Kidney capillary endothelial cell (primary cell): Measurements from ENCODE around the gene PPP1R14B.

ENCODE experiments used
- DNase-seq: peaks from one replicate; pipeline ENCODE4 v3.0.0-alpha.2; 2018; ENCODE audit warnings: low spot score

PPP1R14B gene

DNA sequence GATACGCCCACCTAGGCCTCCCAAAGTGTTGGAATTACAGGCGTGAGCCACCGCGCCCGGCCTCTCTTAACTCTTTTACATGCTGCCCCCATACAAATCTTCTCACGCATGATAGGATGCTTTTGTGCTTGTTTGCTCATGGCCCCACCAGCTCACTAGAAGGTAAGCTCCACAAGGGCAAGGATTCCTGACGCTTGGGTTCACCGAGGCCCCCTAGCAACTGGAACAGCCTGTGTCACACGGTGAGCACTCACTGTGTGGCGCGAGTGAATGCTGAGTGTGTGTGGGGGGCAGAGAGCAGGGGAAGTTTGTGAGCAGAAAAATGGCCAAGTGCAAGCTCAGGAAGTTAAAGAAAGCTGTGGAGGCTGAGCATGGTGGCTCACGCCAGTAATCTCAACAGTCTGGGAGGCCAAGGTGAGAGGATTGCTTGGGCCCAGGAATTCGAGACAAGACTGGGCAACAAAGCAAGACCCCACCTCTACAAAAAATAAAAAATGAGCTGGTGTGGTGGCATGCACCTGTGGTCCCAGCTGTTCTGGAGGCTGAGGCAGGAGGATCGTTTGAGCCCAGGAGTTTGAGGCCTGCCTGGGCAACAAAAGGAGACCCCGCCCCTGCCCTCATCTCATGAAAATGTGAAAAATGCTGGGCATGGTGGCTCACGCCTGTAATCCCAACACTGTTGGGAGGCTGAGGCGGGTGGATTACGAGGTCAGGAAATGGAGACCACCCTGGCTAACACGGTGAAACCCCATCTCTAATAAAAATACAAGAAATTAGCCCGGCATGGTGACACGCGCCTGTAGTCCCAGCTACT is 35.4 kb upstream of the PPP1R14B start:
- no peak for DNase-seq

GRCh38 chr11:64278576-64279190 is 31.9 kb upstream of the PPP1R14B start:
- DNase-seq: no peak

DNA sequence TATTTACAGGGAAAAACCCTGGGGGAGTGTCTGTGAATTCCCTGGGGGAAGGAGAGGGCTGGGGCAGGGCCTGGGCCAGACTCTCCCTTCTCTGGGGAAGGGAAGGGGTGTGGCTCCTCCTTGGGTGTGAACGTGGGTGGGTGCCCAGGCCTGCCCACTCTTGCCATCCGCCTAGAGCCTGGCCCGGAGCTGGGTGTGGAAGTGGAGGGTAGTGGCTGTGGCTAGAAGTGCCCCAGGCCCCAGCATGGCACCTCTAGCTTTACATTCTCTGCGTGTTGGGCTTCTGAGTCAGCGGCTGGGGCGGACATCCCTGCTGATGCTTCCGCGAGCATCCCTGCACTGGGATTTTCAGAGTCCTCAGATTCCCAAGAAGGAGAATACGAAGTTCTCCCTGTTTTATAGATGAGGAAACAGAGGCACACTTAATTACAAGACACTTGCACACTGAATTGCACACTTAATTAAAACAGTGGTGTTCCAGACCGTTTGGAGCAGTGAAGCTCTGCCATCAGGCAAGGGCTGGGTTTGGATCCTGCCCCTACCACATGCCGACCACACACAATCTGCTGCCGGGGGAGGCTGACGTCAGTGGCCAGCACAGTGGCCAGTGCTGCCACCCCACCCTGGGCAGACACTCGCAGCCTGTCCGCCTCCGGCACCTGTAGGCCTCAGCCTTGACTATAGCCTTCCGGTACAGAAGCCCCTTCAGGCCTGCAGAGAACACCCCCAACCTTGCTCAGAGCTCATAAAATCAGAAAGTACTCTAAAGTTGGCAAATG is 30.1 kb upstream of the PPP1R14B start:
- DNase-seq: no peak

GRCh38 chr11:64275841-64276240 is 29.1 kb upstream of the PPP1R14B start:
- no peak for DNase-seq

DNA sequence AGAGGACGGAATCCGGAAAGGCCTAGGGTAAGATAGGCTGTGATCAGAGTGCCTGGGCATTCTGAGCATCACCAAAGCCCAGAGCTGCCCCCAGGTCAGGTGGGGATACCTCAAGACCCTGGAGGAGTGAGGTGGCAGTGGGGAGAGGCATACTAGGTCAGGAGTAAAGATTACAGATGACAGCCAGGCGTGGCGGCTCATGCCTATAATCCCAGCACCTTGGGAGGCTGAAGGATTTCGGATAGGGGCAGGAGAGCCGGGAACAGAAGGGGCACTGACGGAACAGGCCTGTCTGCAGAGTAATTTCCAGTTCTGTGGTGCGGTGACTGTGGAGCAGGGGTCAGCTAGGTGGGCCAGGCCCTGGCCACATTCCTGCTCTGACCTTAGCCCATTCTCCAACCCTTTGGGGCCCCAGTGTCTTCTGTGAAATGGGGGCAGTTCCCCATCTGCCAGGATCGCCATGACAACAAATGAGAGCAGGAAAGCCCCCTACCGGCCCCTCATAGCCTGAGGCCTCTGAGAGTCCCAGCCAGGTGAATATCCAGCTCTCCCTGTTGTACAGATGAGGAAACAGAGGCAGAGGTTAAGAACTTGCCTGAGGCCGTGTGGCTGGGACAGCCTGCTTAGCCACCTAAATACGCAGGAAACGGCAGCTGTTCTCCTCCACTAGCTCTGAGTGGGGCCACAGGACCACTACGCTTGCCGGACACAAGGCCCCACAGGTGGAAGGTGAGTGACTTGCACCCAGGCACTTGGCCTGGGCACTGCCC is 28.5 kb upstream of the PPP1R14B start:
- no peak for DNase-seq

DNA sequence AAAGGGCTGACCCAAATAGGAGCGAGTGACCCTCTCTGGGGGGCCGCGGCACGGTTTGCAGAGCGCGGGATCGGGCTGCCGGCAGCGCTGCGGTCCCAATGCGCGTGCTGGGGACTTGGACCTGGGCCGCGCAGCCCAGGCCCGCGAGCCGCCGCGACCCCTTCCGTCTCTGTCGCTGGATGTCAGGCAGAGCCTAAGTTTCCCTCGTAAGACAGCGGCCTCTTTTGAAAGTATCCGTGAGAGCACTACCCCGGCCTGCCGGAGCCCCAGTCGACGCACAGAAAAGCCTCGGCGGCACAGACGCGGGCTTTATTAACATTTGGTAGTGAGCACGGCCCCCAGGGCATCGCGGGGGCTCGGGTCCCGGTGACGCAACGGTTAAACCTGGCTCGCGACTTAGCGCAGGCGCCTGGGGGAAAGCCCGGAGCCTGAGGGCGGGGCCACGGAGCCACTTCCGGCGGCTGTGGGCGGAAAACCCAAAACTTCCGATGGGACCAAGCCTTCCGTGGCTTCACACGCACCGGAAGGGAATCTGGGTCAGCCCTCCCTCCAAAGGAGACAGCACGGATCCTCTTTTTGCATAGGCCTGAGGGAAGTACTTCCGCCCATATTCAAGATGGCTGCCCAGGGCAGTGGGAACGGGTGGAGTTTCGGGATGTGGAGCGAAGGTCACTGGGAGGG is 22.9 kb upstream of the PPP1R14B start:
- DNase-seq: peak; percentile 97

- DNase-seq: peak; percentile 21
Observed at GRCh38 chr11:64268893-64269539, 22.3 kb upstream of the PPP1R14B start.

DNA sequence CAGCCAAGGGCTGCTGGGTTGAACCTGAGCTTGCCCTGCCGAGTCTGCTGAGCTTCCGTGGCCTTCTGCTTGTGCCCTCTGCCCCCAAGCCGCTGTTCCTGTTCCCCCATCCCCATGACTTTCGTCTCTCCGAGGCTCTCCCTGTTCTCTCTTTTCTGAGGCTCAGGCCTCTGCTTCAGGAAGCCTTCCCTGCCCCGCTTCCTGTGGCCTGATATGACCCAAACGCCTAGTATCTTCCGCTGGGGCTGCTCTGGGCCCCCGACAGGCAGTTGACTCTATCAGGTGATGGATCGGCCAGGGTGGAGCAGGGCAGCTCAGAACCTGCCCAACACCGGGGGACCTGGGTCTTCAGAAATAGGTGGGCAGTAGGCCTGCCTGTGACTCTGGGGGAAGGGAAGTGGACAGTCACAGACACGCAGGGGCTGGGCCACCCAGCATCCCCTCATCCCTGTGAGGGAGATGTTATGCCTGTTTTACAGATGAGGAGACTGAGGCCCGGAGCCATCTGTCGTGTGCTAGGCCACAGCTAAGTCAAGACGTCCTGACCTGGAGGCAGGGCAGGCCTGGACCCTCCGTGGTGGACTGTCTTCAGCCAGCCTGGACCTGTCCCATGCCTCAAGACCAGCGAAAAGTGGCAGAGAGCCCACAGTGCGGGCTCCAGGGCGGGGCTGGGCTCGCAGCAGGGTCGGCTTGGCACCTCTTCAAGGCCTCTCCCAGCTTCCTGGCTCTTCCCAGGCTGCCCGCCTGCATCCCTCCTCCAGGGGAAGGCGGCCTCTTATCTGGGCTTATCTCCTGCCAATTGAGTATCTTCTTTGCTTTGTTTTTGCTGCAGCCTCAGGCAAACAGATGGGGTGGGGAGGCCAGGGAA is 21.5 kb upstream of the PPP1R14B start:
- peak; percentile 42 for DNase-seq

DNA sequence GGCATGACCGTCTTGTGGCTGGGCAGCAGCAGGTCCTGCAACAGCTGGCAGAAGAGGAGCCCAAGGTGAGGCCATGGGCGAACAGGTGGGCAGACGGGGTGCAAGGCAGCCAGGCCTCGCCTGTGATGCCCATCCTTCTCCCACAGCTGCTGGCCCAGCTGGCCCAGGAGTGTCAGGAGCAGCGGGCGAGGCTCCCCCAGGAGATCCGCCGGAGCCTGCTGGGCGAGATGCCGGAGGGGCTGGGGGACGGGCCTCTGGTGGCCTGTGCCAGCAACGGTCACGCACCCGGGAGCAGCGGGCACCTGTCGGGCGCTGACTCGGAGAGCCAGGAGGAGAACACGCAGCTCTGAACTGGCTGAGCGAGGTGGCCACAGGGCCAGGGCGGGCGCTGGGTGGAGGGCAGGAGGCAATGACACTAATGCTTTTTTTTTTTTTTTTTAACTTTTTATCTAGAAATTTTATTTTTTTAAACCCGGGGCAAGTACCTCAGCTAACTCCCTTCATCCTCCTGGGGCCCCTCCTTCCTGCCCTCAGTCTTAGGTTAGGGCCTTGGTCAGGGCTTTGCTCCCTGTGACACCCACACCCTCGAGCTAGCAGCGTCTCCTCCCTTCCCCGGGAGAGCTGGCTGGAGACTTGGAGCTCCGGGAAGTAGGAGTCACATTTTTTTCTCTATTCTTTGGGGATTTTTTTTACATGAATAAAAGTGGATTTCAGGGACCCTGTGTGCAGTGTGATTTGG is 20.6 kb upstream of the PPP1R14B start:
- DNase-seq: peak; percentile 30

DNA sequence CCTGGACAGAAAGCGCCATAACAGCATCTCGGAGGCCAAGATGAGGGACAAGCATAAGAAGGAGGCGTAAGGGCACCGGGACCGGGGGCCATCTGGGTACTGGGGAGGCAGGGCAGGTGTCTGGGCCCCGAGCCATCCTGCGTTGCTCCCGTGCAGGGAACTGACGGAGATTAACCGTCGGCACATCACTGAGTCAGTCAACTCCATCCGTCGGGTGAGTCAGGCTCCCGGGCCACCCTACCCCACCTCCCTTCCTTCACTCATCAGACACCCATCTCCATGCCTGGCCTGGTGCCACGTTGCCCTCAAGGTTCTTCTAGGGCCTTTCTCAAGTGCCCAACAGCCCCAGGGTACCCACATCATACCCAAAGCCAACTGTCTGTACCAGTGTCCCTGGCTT is 19.6 kb upstream of the PPP1R14B start:
- no peak for DNase-seq

DNA sequence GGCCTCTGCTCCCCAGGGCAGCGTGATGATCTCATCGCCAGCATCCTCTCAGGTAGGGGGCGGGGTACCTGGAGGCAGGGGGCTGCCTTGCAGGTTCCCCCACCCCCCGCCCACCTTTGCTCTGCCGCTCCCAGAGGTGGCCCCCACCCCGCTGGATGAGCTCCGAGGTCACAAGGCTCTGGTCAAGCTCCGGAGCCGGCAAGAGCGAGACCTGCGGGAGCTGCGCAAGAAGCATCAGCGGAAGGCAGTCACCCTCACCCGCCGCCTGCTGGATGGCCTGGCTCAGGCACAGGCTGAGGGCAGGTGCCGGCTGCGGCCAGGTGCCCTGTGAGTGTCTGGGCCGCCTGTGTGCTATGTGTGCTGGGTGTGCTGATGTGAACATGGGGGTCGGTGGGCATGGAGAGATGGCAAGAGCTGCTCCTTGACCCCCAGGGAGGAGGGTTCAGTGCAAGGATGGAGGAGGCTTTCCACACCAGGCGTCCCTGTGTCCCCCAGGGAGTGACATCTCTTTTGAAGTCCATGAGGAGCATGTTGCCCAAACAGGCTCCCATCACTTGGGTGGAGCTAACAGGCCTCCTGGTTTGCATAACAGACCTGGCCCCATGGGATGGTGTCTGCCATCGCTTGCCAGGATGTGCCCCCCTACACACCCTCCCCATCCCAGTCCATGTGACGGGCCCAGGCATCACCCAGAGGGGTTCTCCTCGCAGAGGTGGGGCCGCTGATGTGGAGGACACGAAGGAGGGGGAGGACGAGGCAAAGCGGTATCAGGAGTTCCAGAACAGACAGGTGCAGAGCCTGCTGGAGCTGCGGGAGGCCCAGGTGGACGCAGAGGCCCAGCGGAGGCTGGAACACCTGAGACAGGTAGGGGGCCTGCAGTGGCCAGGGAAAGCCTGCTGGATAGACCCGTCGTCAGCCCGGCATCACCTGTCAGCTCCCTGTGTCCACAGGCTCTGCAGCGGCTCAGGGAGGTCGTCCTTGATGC is 18.7 kb upstream of the PPP1R14B start:
- no peak for DNase-seq

DNA sequence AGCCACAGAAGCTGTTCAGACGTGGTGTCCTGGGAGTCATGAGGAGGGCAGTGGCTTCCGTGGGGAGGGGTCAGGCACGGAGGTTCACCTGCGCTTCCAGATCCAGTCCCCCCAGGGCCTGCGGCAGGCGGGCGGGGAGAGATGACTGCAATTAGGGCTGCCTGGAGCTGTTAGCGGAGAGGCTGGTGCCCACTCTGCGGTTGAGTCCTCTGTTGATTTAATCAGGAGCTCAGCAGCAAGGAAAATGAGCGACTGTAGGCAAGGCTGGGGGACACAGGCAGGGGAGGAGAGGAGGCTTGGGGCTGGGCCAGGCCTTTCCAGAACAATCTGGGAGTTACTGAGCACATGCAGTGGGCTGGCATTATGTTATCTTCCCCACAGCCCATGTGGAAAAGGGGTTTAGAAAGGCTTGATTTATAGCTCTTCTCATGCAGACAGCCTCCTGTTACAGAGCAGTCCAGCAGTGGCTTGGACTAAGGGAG is 17.7 kb upstream of the PPP1R14B start:
- no peak for DNase-seq

DNA sequence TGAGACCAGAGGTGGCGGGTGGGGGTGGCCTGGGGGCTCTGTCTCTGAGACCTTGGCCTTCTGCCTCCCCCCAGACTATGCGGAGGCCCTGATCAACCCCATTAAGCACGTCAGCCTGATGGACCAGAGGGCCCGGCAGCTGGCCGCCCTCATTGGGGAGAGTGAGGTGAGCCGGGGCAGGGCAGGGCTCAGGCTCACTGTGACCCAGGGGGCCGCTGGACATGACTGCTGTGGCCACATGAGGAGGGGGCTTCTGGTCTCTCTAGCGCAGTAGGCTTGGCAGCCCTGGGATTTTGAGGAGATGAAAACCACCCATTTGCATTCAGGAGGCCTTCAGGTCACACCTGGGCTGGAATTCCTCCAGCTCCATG is 17.2 kb upstream of the PPP1R14B start:
- DNase-seq: no peak

GRCh38 chr11:64263021-64263946 is 16.5 kb upstream of the PPP1R14B start:
- peak; percentile 75 for DNase-seq

GRCh38 chr11:64262271-64263002 is 15.7 kb upstream of the PPP1R14B start:
- DNase-seq: no peak

- DNase-seq: no peak
Observed at GRCh38 chr11:64261556-64262080, 14.9 kb upstream of the PPP1R14B start.
